K562 (cell line): Measurements from ENCODE around the gene FAM83E. TPM values are rescaled to one million over a fixed set of nuclear protein-coding genes. Genes with fewer than 3 reads are reported as not detected.

ENCODE experiments used
- CC2D1A ChIP-seq: fragments of 450-650 bp; IDR thresholded peaks from 2 replicates; pipeline ENCODE4 v1.6.1; 2017; ENCODE audit warnings: mild to moderate bottlenecking
- ELF2 ChIP-seq: fragments of 250-450 bp; sonication (Bioruptor Pico); IDR thresholded peaks from 2 replicates; pipeline ENCODE4 v1.5.0; 2021; ENCODE audit warnings: mild to moderate bottlenecking
- ELF4 ChIP-seq: fragments of 450-650 bp; formaldehyde crosslinking; IDR thresholded peaks from 2 replicates; pipeline ENCODE4 v1.4.0; 2022; ENCODE audit warnings: missing genetic modification characterization
- MECOM ChIP-seq: fragments of 250-450 bp; sonication (Bioruptor Pico); IDR thresholded peaks from 2 replicates; pipeline ENCODE4 v1.8.0; 2022; ENCODE audit warnings: inconsistent platforms
- MYC ChIP-seq, 2 experiments: fragments of 250-450 bp in 1 of 2; sonication (Bioruptor Pico) in 1 of 2; IDR thresholded peaks; 2 replicates each; pipeline versions ENCODE4 v1.5.1 to v1.6.1; 2012 to 2021; ENCODE audit warnings: low read depth in 2 of 2, borderline replicate concordance in 1 of 2, improper control_type of control experiment in 1 of 2, low read length in 1 of 2, mild to moderate bottlenecking in 1 of 2, moderate library complexity in 1 of 2
- NFIX ChIP-seq: fragments of 250-450 bp; sonication (Bioruptor Pico); IDR thresholded peaks from 2 replicates; pipeline ENCODE4 v1.4.0; 2020; ENCODE audit warnings: low read depth, mild to moderate bottlenecking, moderate library complexity
- NRF1 ChIP-seq, 2 experiments: fragments of 450-650 bp; IDR thresholded peaks in 1 of 2; conservative IDR thresholded peaks in 1 of 2; 2 replicates each; pipeline ENCODE4 v1.6.1; 2014; ENCODE audit warnings: mild to moderate bottlenecking in 2 of 2
- PYGO2 ChIP-seq: fragments of 450-650 bp; IDR thresholded peaks from 2 replicates; pipeline ENCODE4 v1.6.1; 2016; ENCODE audit warnings: mild to moderate bottlenecking, missing genetic modification characterization, moderate library complexity, missing compliant biosample characterization
- RBM15 ChIP-seq: fragments of 200-400 bp; formaldehyde crosslinking; IDR thresholded peaks from 2 replicates; pipeline ENCODE4 v1.6.1; 2018; ENCODE audit warnings: mild to moderate bottlenecking, low read length, moderate library complexity; ENCODE audit not compliant: insufficient read depth
- SAFB ChIP-seq: fragments of 200-400 bp; formaldehyde crosslinking; IDR thresholded peaks from 2 replicates; pipeline ENCODE4 v1.6.1; 2017; ENCODE audit warnings: low read depth, low read length, borderline replicate concordance
- SMAD4 ChIP-seq: fragments of 250-450 bp; sonication (Bioruptor Pico); conservative IDR thresholded peaks from 2 replicates; pipeline ENCODE4 v1.8.0; 2021; ENCODE audit warnings: inconsistent platforms, mild to moderate bottlenecking, moderate library complexity
- TEAD1 ChIP-seq, 2 experiments: fragments of 450-650 bp in 1 of 2; sonication (generic) in 1 of 2; formaldehyde crosslinking; IDR thresholded peaks; 2 replicates each; pipeline versions ENCODE4 v1.4.0 to v1.8.0; 2020 to 2022; ENCODE audit warnings: mild to moderate bottlenecking in 2 of 2, missing genetic modification reagents in 1 of 2
- ZC3H8 ChIP-seq: fragments of 450-650 bp; IDR thresholded peaks from 2 replicates; pipeline ENCODE4 v1.6.1; 2017
- ZNF165 ChIP-seq: fragments of 250-450 bp; sonication (Bioruptor Pico); IDR thresholded peaks from 2 replicates; pipeline ENCODE4 v1.4.0; 2020; ENCODE audit warnings: borderline replicate concordance
- ZNF197 ChIP-seq: fragments of 200-800 bp; sonication (Bioruptor generic); IDR thresholded peaks from 2 replicates; pipeline ENCODE4 v1.6.1; 2016; ENCODE audit warnings: low read depth, missing genetic modification characterization, missing compliant biosample characterization
- polyA plus RNA-seq, 8 experiments: library from polyadenylated mRNA; depleted of rRNA in 4 of 8; stranded (reverse) in 5 of 8; unstranded in 3 of 8; fragments of >200 nt; fragmentation: Nextera tagmentation in 2 of 8; fragmentation: Illumina TruSeq in 1 of 8; extraction: Ambion mirVana in 2 of 8; extraction: Trizol in 1 of 8; gene quantifications; 2 replicates each; pipeline versions ENCODE4 v1.2.1 to v1.2.3, GENCODE V29; 2011 to 2014; ENCODE audit warnings: inconsistent platforms in 1 of 8, missing spikeins in 1 of 8
- total RNA-seq, 7 experiments: library from RNA; depleted of rRNA in 6 of 7; stranded (reverse); fragments of >200 nt in 6 of 7; fragmentation: Illumina TruSeq in 2 of 7; extraction: Trizol in 2 of 7; gene quantifications; 2 replicates each; pipeline versions ENCODE4 v1.2.1 to v1.2.3, GENCODE V29; 2011 to 2021; ENCODE audit warnings: low replicate concordance in 1 of 7
- TF ChIP-seq, protein P1 (sequence below): fragments of 250-450 bp; sonication (Bioruptor Pico); IDR thresholded peaks from 2 replicates; pipeline ENCODE4 v1.8.0; 2021; ENCODE audit warnings: moderate library complexity, mild to moderate bottlenecking, inconsistent platforms
- TF ChIP-seq, protein P2 (sequence below): fragments of 450-650 bp; formaldehyde crosslinking; IDR thresholded peaks from 2 replicates; pipeline ENCODE4 v1.4.0; 2020; ENCODE audit warnings: mild to moderate bottlenecking, moderate library complexity
- TF ChIP-seq, protein P3 (sequence below): sonication (generic); formaldehyde crosslinking; IDR thresholded peaks from 2 replicates; pipeline ENCODE4 v1.8.0; 2022; ENCODE audit warnings: mild to moderate bottlenecking, missing genetic modification reagents
- TF ChIP-seq, protein P4 (sequence below), 2 experiments: fragments of 450-650 bp; IDR thresholded peaks; 2 replicates each; pipeline ENCODE4 v1.6.1; 2016
- TF ChIP-seq, protein P5 (sequence below): fragments of 200-800 bp; sonication (Bioruptor generic); IDR thresholded peaks from 2 replicates; pipeline ENCODE4 v1.6.1; 2017; ENCODE audit warnings: missing genetic modification characterization, missing compliant biosample characterization

FAM83E gene
- total and polyA plus RNA-seq, 9 of the 15 experiments (the other 6 are each of a cell fraction or from before 2014, with no cell fraction given) = 0.15 to 0.87 (median 0.29) TPM; not detected in 4

DNA sequence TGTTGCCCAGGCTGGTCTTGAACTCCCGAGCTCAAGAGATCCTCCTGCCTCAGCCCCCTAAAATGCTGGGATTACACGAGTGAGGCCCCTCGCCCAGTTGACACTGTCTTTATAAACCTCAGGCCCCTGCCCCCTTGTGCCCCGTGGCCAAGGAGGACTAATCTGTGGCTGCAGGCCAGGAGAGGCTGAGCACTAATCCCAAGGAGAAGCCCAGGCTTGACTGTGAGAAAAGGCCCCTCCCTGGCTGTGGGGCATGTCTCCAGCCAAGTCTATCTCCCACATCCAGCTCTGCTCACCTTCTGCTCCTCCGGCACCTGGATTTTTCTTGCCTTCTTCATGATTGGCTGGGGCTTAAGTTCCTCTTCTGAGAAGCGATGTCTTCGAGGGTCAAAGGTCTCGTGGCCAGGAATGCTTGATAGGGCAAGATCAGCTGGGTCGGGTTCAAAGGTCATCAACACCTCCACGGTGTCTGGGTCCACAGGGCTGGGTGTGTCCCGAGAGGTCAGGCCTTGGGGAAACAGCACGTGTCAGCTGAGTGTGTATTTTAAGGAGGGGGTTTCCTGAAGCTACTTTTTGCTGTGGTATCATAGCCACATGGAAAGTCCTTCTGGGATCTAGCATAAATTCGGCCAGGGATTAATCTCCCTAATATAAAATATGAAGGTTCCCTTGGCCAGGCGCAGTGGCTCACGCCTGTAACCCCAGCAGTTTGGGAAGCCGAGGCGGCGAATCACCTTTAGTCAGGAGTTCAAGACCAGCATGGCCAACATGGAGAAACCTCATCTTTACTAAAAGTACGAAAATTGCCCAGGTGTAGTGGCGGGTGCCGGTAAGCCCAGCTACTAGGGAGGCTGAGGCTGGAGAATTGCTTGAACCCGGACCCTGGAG is 18.5 kb upstream of the FAM83E start (continued):
- TF ChIP-seq NFIX = no peak
- 0 out of 2 replicates have a peak, but pooled peaks have one; percentile 42 for TF ChIP-seq MECOM (CRISPR knock-in tag)
- TF ChIP-seq MYC (IDR thresholded peaks at IDR 0.05; ENCODE audit: low read depth, low read length) = peak; percentile 66
- TF ChIP-seq MYC (CRISPR knock-in tag; IDR thresholded peaks at IDR 0.05; ENCODE audit: borderline replicate concordance, low read depth) = no peak
- TF ChIP-seq, protein P1, sequence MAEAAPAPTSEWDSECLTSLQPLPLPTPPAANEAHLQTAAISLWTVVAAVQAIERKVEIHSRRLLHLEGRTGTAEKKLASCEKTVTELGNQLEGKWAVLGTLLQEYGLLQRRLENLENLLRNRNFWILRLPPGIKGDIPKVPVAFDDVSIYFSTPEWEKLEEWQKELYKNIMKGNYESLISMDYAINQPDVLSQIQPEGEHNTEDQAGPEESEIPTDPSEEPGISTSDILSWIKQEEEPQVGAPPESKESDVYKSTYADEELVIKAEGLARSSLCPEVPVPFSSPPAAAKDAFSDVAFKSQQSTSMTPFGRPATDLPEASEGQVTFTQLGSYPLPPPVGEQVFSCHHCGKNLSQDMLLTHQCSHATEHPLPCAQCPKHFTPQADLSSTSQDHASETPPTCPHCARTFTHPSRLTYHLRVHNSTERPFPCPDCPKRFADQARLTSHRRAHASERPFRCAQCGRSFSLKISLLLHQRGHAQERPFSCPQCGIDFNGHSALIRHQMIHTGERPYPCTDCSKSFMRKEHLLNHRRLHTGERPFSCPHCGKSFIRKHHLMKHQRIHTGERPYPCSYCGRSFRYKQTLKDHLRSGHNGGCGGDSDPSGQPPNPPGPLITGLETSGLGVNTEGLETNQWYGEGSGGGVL (CRISPR knock-in tag) = no peak
- TF ChIP-seq PYGO2 = no peak
- no peak for TF ChIP-seq CC2D1A
- no peak for TF ChIP-seq ZC3H8
- no peak for TF ChIP-seq RBM15
- TF ChIP-seq SAFB = no peak
- no peak for TF ChIP-seq ELF2 (CRISPR knock-in tag)
- TF ChIP-seq TEAD1 (CRISPR knock-in tag; IDR thresholded peaks at IDR 0.05) = peak; percentile 36 to 80; a peak in 2 of 4 replicates
- TF ChIP-seq, protein P2, sequence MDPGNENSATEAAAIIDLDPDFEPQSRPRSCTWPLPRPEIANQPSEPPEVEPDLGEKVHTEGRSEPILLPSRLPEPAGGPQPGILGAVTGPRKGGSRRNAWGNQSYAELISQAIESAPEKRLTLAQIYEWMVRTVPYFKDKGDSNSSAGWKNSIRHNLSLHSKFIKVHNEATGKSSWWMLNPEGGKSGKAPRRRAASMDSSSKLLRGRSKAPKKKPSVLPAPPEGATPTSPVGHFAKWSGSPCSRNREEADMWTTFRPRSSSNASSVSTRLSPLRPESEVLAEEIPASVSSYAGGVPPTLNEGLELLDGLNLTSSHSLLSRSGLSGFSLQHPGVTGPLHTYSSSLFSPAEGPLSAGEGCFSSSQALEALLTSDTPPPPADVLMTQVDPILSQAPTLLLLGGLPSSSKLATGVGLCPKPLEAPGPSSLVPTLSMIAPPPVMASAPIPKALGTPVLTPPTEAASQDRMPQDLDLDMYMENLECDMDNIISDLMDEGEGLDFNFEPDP (CRISPR knock-in tag) = no peak
- TF ChIP-seq ZNF165 (CRISPR knock-in tag) = no peak
- no peak for TF ChIP-seq ZNF197 (CRISPR knock-in tag)
- TF ChIP-seq ELF4 (CRISPR knock-in tag) = no peak
- TF ChIP-seq, protein P3, sequence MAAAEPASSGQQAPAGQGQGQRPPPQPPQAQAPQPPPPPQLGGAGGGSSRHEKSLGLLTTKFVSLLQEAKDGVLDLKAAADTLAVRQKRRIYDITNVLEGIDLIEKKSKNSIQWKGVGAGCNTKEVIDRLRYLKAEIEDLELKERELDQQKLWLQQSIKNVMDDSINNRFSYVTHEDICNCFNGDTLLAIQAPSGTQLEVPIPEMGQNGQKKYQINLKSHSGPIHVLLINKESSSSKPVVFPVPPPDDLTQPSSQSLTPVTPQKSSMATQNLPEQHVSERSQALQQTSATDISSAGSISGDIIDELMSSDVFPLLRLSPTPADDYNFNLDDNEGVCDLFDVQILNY = no peak
- TF ChIP-seq SMAD4 = peak; percentile 71
- TF ChIP-seq NRF1 (conservative IDR thresholded peaks at IDR 0.05 in 1 of 2, IDR thresholded peaks at IDR 0.05 in 1 of 2) = no peak
- TF ChIP-seq, protein P4, sequence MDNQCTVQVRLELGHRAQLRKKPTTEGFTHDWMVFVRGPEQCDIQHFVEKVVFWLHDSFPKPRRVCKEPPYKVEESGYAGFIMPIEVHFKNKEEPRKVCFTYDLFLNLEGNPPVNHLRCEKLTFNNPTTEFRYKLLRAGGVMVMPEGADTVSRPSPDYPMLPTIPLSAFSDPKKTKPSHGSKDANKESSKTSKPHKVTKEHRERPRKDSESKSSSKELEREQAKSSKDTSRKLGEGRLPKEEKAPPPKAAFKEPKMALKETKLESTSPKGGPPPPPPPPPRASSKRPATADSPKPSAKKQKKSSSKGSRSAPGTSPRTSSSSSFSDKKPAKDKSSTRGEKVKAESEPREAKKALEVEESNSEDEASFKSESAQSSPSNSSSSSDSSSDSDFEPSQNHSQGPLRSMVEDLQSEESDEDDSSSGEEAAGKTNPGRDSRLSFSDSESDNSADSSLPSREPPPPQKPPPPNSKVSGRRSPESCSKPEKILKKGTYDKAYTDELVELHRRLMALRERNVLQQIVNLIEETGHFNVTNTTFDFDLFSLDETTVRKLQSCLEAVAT (IDR thresholded peaks at IDR 0.05) = no peak
- TF ChIP-seq, protein P5, sequence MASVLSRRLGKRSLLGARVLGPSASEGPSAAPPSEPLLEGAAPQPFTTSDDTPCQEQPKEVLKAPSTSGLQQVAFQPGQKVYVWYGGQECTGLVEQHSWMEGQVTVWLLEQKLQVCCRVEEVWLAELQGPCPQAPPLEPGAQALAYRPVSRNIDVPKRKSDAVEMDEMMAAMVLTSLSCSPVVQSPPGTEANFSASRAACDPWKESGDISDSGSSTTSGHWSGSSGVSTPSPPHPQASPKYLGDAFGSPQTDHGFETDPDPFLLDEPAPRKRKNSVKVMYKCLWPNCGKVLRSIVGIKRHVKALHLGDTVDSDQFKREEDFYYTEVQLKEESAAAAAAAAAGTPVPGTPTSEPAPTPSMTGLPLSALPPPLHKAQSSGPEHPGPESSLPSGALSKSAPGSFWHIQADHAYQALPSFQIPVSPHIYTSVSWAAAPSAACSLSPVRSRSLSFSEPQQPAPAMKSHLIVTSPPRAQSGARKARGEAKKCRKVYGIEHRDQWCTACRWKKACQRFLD (CRISPR knock-in tag) = no peak; the same call in none of the 2 replicates
